SW 1271 (cell line): ENCODE results near the gene EEA1.
"Not testable (repeated sequence)": the region's sequence is repeated elsewhere in the genome, so short reads cannot be mapped to it uniquely, and the experiment has no call there.

Source experiments
- DNase-seq, 2 experiments: peaks; one replicate each; lab custom pipeline; 2025; lab: John Stamatoyannopoulos, UW

Gene EEA1

GRCh38 chr12:92928962-92929915 is at the start of gene EEA1:
Gene EEA1 (minus strand): TSS chr12:92929295. CDS start chr12:92929066, 229 bp downstream.
- DNase-seq, result peak; percentile 83 to 92

- no peak for DNase-seq
Observed at GRCh38 chr12:92978607-92979006, 49.5 kb upstream of the EEA1 start.

GRCh38 chr12:92977326-92977725 is 48.2 kb upstream of the EEA1 start:
- no peak for DNase-seq

GRCh38 chr12:92974759-92975158 is 45.7 kb upstream of the EEA1 start:
- DNase-seq, result no peak

GRCh38 chr12:92973614-92974013 is 44.5 kb upstream of the EEA1 start:
- no peak for DNase-seq

GRCh38 chr12:92971859-92972524 is 42.9 kb upstream of the EEA1 start:
- DNase-seq, result no peak

GRCh38 chr12:92968176-92968813 is 39.2 kb upstream of the EEA1 start:
- DNase-seq, result no peak

GRCh38 chr12:92964378-92964777 is 35.3 kb upstream of the EEA1 start:
- DNase-seq, result not testable (repeated sequence)

- peak in 1 of 2 experiments; percentile 8 for DNase-seq
Observed at GRCh38 chr12:92961949-92962348, 32.9 kb upstream of the EEA1 start.

- DNase-seq, result no peak
Observed at GRCh38 chr12:92955997-92956663, 27.0 kb upstream of the EEA1 start.

- no peak for DNase-seq
Observed at GRCh38 chr12:92953747-92954146, 24.7 kb upstream of the EEA1 start.

- no peak for DNase-seq
Observed at GRCh38 chr12:92952394-92952793, 23.3 kb upstream of the EEA1 start.

- DNase-seq, result no peak
Observed at GRCh38 chr12:92951006-92951405, 21.9 kb upstream of the EEA1 start.

- no peak for DNase-seq
Observed at GRCh38 chr12:92950011-92950410, 20.9 kb upstream of the EEA1 start.

GRCh38 chr12:92949466-92949865 is 20.4 kb upstream of the EEA1 start:
- DNase-seq, result no peak

GRCh38 chr12:92947589-92948215 is 18.6 kb upstream of the EEA1 start:
- no peak for DNase-seq

- no peak for DNase-seq
Observed at GRCh38 chr12:92945659-92946220, 16.6 kb upstream of the EEA1 start.

- DNase-seq, result peak in 1 of 2 experiments; percentile 16
Observed at GRCh38 chr12:92943482-92944250, 14.6 kb upstream of the EEA1 start.

- no peak for DNase-seq
Observed at GRCh38 chr12:92942905-92943304, 13.8 kb upstream of the EEA1 start.

GRCh38 chr12:92939116-92939515 is 10.0 kb upstream of the EEA1 start:
- DNase-seq, result no peak
